ENCODE measurements around the gene LYRM1. TPM values are rescaled to one million over a fixed set of nuclear protein-coding genes. Genes with fewer than 3 reads are reported as not detected.

LYRM1 gene
- polyA plus RNA-seq, 1 donor (not counting 4 experiments of a cell fraction or from before 2014, with no cell fraction given): 21.7 TPM

DNA sequence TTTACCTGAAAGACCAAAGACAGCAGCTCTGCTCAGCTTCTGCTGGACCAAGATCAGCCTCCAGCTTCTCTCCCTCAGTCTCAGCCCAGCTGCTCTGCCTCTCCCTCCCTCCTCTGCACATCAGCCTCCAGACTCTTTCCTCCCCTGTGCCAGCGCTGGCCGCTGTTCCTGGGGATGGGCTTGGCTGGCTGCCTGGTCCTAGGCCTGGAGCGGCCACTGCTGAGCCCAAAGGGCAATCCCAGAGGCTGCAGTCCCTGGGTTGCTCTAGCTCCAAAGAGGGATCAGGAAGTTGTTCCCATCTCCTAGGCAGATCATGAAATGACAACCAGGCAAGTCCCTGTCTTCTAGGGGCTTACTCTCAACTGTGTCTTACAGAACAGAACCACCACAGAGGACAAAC, 31.7 kb upstream of the LYRM1 start:
- Histone ChIP-seq H3K27ac (ENCODE audit: control insufficient read depth, insufficient read depth, low read length) (peak overlapping the region; percentile 74), H3K4me3 (ENCODE audit: control insufficient read depth in 2 of 3, extremely low read depth in 1 of 3, insufficient read depth in 2 of 3, low read depth in 1 of 3, low read length in 3 of 3) (peak overlapping the region in 1 of 3 experiments; percentile 29), H4K20me1 (ENCODE audit: control insufficient read depth, extremely low read depth, insufficient read depth, low read length) (no peaks in the 10 kb centered on the region), H3K36me3 (ENCODE audit: control insufficient read depth in 2 of 2, extremely low read depth in 1 of 2, insufficient read depth in 2 of 2, low read length in 2 of 2) (peaks cover 0 to 5% of the 10 kb centered on the region in 2 experiments), H3K79me2 (ENCODE audit: control insufficient read depth, insufficient read depth, low read length) (peaks cover 70% of the 10 kb centered on the region), H3K9me1 (ENCODE audit: control insufficient read depth, extremely low read depth, insufficient read depth, low read length) (peaks cover 7% of the 10 kb centered on the region), H3K27me3 (ENCODE audit: control insufficient read depth, extremely low read depth, insufficient read depth, low read length) (no peaks in the 10 kb centered on the region), H3K4me2 (ENCODE audit: control insufficient read depth, extremely low read depth, insufficient read depth, low read depth, low read length) (peak overlapping the region; percentile 59), H3K9ac (ENCODE audit: control insufficient read depth, extremely low read depth, insufficient read depth, low read length) (peak overlapping the region; percentile 19), H2AFZ (ENCODE audit: control insufficient read depth, low read length) (no peak overlapping the region), H3K4me1 (ENCODE audit: control insufficient read depth, extremely low read depth, insufficient read depth, low read length) (peaks cover 67% of the 10 kb centered on the region), H3K9me3 (ENCODE audit: control insufficient read depth, low read depth, low read length) (no peaks in the 10 kb centered on the region)
- FAIRE-seq (no peak), DNase-seq (ENCODE audit: low read depth, low spot score) (no peak)
- TF ChIP-seq EZH2 (IDR thresholded peaks at IDR 0.05; ENCODE audit: low read length): no peak
- dilution Hi-C loops (cut with MboI; ENCODE audit: extremely low pct_ligation_motif_present, low sequenced_read_pairs): no loop called here

DNA sequence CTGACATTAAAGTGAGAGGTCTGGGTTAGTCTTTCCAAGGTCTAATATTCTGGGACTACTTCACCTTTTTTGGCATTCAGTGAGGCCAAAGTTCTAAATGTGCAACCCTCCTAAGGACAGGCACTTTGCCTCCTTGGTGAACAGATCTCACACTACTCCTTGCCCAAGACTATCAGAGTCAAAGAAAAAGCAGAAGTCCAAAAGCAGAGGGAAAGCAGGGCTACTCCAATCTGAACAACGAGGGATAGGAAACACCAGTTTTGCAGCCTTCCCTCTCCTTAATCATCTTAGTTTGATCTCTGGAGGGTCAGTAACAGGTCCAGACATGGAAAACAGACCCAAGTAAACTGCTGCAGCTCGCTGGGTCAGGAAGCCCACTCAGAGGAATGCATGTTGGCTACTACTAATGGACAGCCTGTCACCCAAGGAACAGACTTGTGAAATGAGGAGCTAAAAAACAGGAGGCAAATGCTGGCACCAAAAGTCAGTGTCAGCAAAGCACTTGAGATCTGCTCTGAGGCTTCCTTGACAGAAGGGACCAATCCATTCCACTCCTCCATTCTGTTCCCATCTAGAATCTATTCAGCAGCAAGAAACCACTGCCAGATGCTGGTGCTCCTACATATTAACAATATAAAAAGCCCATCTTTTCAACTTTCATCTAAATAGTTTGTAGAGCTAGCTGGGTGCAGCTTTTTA, 30.3 kb upstream of the LYRM1 start:
- peak overlapping the region; percentile 9 for H3K4me2 ChIP-seq (ENCODE audit: control insufficient read depth, extremely low read depth, insufficient read depth, low read depth, low read length)
- H3K4me3 ChIP-seq (ENCODE audit: control insufficient read depth in 2 of 3, extremely low read depth in 1 of 3, insufficient read depth in 2 of 3, low read depth in 1 of 3, low read length in 3 of 3): peak overlapping the region in 1 of 3 experiments; percentile 3
- H3K27ac ChIP-seq (ENCODE audit: control insufficient read depth, insufficient read depth, low read length): peak overlapping the region; percentile 1
- no peak for DNase-seq (ENCODE audit: low read depth, low spot score)
- H3K27me3 ChIP-seq (ENCODE audit: control insufficient read depth, extremely low read depth, insufficient read depth, low read length): no peaks in the 10 kb centered on the region
- TF ChIP-seq, protein P1, sequence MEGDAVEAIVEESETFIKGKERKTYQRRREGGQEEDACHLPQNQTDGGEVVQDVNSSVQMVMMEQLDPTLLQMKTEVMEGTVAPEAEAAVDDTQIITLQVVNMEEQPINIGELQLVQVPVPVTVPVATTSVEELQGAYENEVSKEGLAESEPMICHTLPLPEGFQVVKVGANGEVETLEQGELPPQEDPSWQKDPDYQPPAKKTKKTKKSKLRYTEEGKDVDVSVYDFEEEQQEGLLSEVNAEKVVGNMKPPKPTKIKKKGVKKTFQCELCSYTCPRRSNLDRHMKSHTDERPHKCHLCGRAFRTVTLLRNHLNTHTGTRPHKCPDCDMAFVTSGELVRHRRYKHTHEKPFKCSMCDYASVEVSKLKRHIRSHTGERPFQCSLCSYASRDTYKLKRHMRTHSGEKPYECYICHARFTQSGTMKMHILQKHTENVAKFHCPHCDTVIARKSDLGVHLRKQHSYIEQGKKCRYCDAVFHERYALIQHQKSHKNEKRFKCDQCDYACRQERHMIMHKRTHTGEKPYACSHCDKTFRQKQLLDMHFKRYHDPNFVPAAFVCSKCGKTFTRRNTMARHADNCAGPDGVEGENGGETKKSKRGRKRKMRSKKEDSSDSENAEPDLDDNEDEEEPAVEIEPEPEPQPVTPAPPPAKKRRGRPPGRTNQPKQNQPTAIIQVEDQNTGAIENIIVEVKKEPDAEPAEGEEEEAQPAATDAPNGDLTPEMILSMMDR (optimal IDR thresholded peaks at IDR 0.05 in 1 of 3, IDR thresholded peaks at IDR 0.05 in 1 of 3, conservative IDR thresholded peaks at IDR 0.05 in 1 of 3; ENCODE audit: extremely low read depth in 1 of 3, insufficient read depth in 2 of 3, low read length in 3 of 3): no peak
- no peak for TF ChIP-seq EZH2 (IDR thresholded peaks at IDR 0.05; ENCODE audit: low read length)
- H3K79me2 ChIP-seq (ENCODE audit: control insufficient read depth, insufficient read depth, low read length): peaks cover 67% of the 10 kb centered on the region
- no peaks in the 10 kb centered on the region for H3K9me3 ChIP-seq (ENCODE audit: control insufficient read depth, low read depth, low read length)
- dilution Hi-C loops (cut with MboI; ENCODE audit: extremely low pct_ligation_motif_present, low sequenced_read_pairs): no loop called here
- FAIRE-seq: peak; percentile 34
- H3K9me1 ChIP-seq (ENCODE audit: control insufficient read depth, extremely low read depth, insufficient read depth, low read length): peaks cover 7% of the 10 kb centered on the region
- no peak overlapping the region for H2AFZ ChIP-seq (ENCODE audit: control insufficient read depth, low read length)
- peaks cover 0 to 5% of the 10 kb centered on the region in 2 experiments for H3K36me3 ChIP-seq (ENCODE audit: control insufficient read depth in 2 of 2, extremely low read depth in 1 of 2, insufficient read depth in 2 of 2, low read length in 2 of 2)
- H3K9ac ChIP-seq (ENCODE audit: control insufficient read depth, extremely low read depth, insufficient read depth, low read length): no peak overlapping the region
- H4K20me1 ChIP-seq (ENCODE audit: control insufficient read depth, extremely low read depth, insufficient read depth, low read length): no peaks in the 10 kb centered on the region
- peaks cover 74% of the 10 kb centered on the region for H3K4me1 ChIP-seq (ENCODE audit: control insufficient read depth, extremely low read depth, insufficient read depth, low read length)
